ENCODE results near the gene DQX1.

The DQX1 gene

GRCh38 chr2:74510272-74510671, 15.8 kb downstream of the DQX1 start:
- no peak for DNase-seq

- no peak for DNase-seq
These were observed 18.0 kb downstream of the DQX1 start for GRCh38 chr2:74507926-74508520.

GRCh38 chr2:74507145-74507925, 18.7 kb downstream of the DQX1 start, which contains the start of gene PCGF1:
PCGF1 (minus strand) TSS chr2:74507695; CDS start chr2:74507668, 27 bp downstream.
- peak; percentile 98 for DNase-seq

- DNase-seq: no peak
These were observed 20.4 kb downstream of the DQX1 start for GRCh38 chr2:74505448-74506246.

- DNase-seq: no peak
These were observed 21.4 kb downstream of the DQX1 start for GRCh38 chr2:74504591-74504990.

- no peak for DNase-seq
These were observed 22.2 kb downstream of the DQX1 start for GRCh38 chr2:74503506-74504475.

GRCh38 chr2:74502720-74503505, 23.1 kb downstream of the DQX1 start:
- peak; percentile 42 for DNase-seq

- no peak for DNase-seq
These were observed 23.8 kb downstream of the DQX1 start for GRCh38 chr2:74502147-74502719.

GRCh38 chr2:74501335-74502071, 24.5 kb downstream of the DQX1 start:
- no peak for DNase-seq

GRCh38 chr2:74500578-74500946, 25.5 kb downstream of the DQX1 start:
- DNase-seq: no peak

- no peak for DNase-seq
These were observed 26.0 kb downstream of the DQX1 start for GRCh38 chr2:74499940-74500577.

- DNase-seq: no peak
These were observed 26.6 kb downstream of the DQX1 start, which contains the start of gene LBX2 for GRCh38 chr2:74499267-74499939. LBX2 (minus strand) TSS chr2:74499603; CDS start chr2:74499537, 66 bp downstream.

GRCh38 chr2:74498500-74499266, 27.3 kb downstream of the DQX1 start:
- peak; percentile 23 for DNase-seq

GRCh38 chr2:74497777-74498499, 28.1 kb downstream of the DQX1 start:
- peak; percentile 25 for DNase-seq

GRCh38 chr2:74496997-74497776, 28.8 kb downstream of the DQX1 start:
- no peak for DNase-seq

- DNase-seq: no peak
These were observed 30.6 kb downstream of the DQX1 start for GRCh38 chr2:74495440-74495839.

GRCh38 chr2:74493546-74493945, 32.5 kb downstream of the DQX1 start:
- DNase-seq: no peak

All from CD4-positive, alpha-beta T cell treated with Interleukin-10 for 1 hour (primary cell).